Left cardiac atrium (tissue), 4 donors: Measurements from ENCODE around the gene SUPT7L. TPM values are rescaled to one million over a fixed set of nuclear protein-coding genes. Genes with fewer than 3 reads are reported as not detected.

Source experiments
- ATAC-seq, 2 donors: fragments of 200-7000 bp; cut with Tn5 transposase; one replicate each; pipeline ENCODE4 v1.9.1; 2020; ENCODE audit warnings: mild to moderate bottlenecking in 2 of 2, moderate library complexity in 2 of 2
- DNase-seq: peaks from one replicate; pipeline ENCODE4 v3.0.0-alpha.2; 2020
- intact Hi-C, 2 donors: fragments of 100-400 bp; cut with DNase I; formaldehyde crosslinking; loops; one replicate each; pipeline versions ENCODE4 v1.14.1 to v1.15.1; 2022 to 2023
- total RNA-seq, 2 donors: library from RNA; stranded (reverse); fragmentation: NEBNext Ultra II Directional; extraction: Animal tissue kit (Norgen Biotek cat#: 25700); gene quantifications; one replicate each; pipeline ENCODE4 v1.2.1, GENCODE V29; 2021
- donor health status: DM: no; HTN: yes; CAD: no.
- donor health status: DM: no; HTN: yes; CAD: no; lungs with severe emphysema.
- donor health status: DM: yes; HTN: yes; CAD: no.
- donor health status: Dilated cardiomyopathy.

Gene SUPT7L
- total RNA-seq, 2 donors from 2014 or later: 22.6 to 23.6 TPM

DNA sequence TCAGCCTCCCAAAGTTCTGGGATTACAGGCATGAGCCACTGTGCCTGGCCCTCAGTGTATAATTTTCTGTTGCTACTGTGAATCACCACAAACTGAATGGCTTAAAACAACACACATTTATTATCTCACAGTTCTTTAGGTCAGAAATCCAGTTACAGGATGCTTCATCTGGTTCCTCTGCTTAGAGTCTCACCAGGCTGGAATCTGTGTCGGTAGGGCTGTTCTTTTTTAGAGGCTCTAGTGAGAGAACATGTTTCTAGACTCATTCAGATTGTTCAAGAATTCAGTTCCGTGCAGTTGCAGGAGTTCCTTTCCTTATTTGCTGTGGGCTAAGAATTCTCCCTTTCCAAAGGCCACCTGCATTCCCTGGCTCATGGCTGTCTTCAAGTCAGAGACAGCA lies 56.8 kb downstream of the SUPT7L start:
- no peak for DNase-seq
- no peak for ATAC-seq
- intact Hi-C loops: no loop called here

Other genes with a start within 250 kb of the SUPT7L start
- 10 to 100 TPM; 50.5 to 58.7 TPM for gene NRBP1, start 235.0 kb downstream of the SUPT7L start, total RNA-seq
- gene KRTCAP3, start 221.2 kb downstream of the SUPT7L start, total RNA-seq: not detected
- 10 to 100 TPM; 19.0 to 20.5 TPM for gene IFT172, start 173.9 kb downstream of the SUPT7L start, total RNA-seq
- gene FNDC4, start 168.4 kb downstream of the SUPT7L start, total RNA-seq: 10 to 100 TPM; 16.5 to 32.5 TPM
- 1 to 10 TPM; 1.1 to 1.2 TPM for gene GCKR, start 166.8 kb downstream of the SUPT7L start, total RNA-seq
- 10 to 100 TPM; 20.0 to 20.8 TPM for gene ZNF512, start 80.6 kb downstream of the SUPT7L start, total RNA-seq
- 1 to 10 TPM; 3.6 to 5.4 TPM for gene CCDC121, start 34.6 kb downstream of the SUPT7L start, total RNA-seq
- 10 to 100 TPM; 19.7 to 20.6 TPM for gene GPN1, start 34.6 kb downstream of the SUPT7L start, total RNA-seq
- 10 to 100 TPM; 16.5 to 20.7 TPM for gene SLC4A1AP, start 275 bp upstream of the SUPT7L start, total RNA-seq
- gene MRPL33, start 108.1 kb upstream of the SUPT7L start, total RNA-seq: 100 to 1,000 TPM; 198 to 226 TPM
- gene RBKS, start 226.8 kb upstream of the SUPT7L start, total RNA-seq: 1 to 10 TPM; 3.3 TPM
- 10 to 100 TPM; 46.8 to 59.7 TPM for gene BABAM2, start 227.1 kb upstream of the SUPT7L start, total RNA-seq